ENCODE results near the gene PPP2R3B. TPM values are rescaled to one million over a fixed set of nuclear protein-coding genes. Genes with fewer than 3 reads are reported as not detected.
"Not testable (repeated sequence)": the region's sequence is repeated elsewhere in the genome, so short reads cannot be mapped to it uniquely, and the experiment has no call there.

PPP2R3B gene
- 10 to 100 TPM; 19.7 to 36.5 (median 28.3) TPM for polyA plus RNA-seq (ENCODE audit: insufficient read length in 4 of 4)

GRCh38 chrX:386768-387575, at the start of gene PPP2R3B:
Gene PPP2R3B (minus strand): TSS chrX:386907. CDS start chrX:386691, 216 bp downstream.
- DNase-seq (ENCODE audit: low read depth in 4 of 4, low spot score in 2 of 4) = peak; percentile 95 to 98 (median 98)

GRCh38 chrX:435536-436122, 48.9 kb upstream of the PPP2R3B start:
- DNase-seq (ENCODE audit: low read depth in 4 of 4, low spot score in 2 of 4) = no peak

GRCh38 chrX:434946-435345, 48.2 kb upstream of the PPP2R3B start:
- no peak for DNase-seq (ENCODE audit: low read depth in 4 of 4, low spot score in 2 of 4)

- DNase-seq (ENCODE audit: low read depth in 4 of 4, low spot score in 2 of 4) = no peak
Observed at GRCh38 chrX:433771-434170, 47.1 kb upstream of the PPP2R3B start.

- DNase-seq (ENCODE audit: low read depth in 4 of 4, low spot score in 2 of 4) = not testable (repeated sequence)
Observed at GRCh38 chrX:432666-433065, 46.0 kb upstream of the PPP2R3B start.

GRCh38 chrX:431492-432111, 44.9 kb upstream of the PPP2R3B start:
- DNase-seq (ENCODE audit: low read depth in 4 of 4, low spot score in 2 of 4) = no peak

GRCh38 chrX:431056-431455, 44.3 kb upstream of the PPP2R3B start:
- no peak for DNase-seq (ENCODE audit: low read depth in 4 of 4, low spot score in 2 of 4)

- no peak for DNase-seq (ENCODE audit: low read depth in 4 of 4, low spot score in 2 of 4)
Observed at GRCh38 chrX:429266-429825, 42.6 kb upstream of the PPP2R3B start.

GRCh38 chrX:427812-428725, 41.4 kb upstream of the PPP2R3B start:
- DNase-seq (ENCODE audit: low read depth in 4 of 4, low spot score in 2 of 4) = no peak

GRCh38 chrX:426881-427280, 40.2 kb upstream of the PPP2R3B start:
- no peak for DNase-seq (ENCODE audit: low read depth in 4 of 4, low spot score in 2 of 4)

- DNase-seq (ENCODE audit: low read depth in 4 of 4, low spot score in 2 of 4) = no peak
Observed at GRCh38 chrX:425056-425455, 38.3 kb upstream of the PPP2R3B start.

- no peak for DNase-seq (ENCODE audit: low read depth in 4 of 4, low spot score in 2 of 4)
Observed at GRCh38 chrX:421646-422391, 35.1 kb upstream of the PPP2R3B start.

GRCh38 chrX:420496-421223, 34.0 kb upstream of the PPP2R3B start:
- DNase-seq (ENCODE audit: low read depth in 4 of 4, low spot score in 2 of 4) = no peak

GRCh38 chrX:418927-419729, 32.4 kb upstream of the PPP2R3B start:
- no peak for DNase-seq (ENCODE audit: low read depth in 4 of 4, low spot score in 2 of 4)

GRCh38 chrX:415498-415897, 28.8 kb upstream of the PPP2R3B start:
- not testable (repeated sequence) for DNase-seq (ENCODE audit: low read depth in 4 of 4, low spot score in 2 of 4)

GRCh38 chrX:413322-414201, 26.9 kb upstream of the PPP2R3B start:
- DNase-seq (ENCODE audit: low read depth in 4 of 4, low spot score in 2 of 4) = no peak

- DNase-seq (ENCODE audit: low read depth in 4 of 4, low spot score in 2 of 4) = no peak
Observed at GRCh38 chrX:410296-410695, 23.6 kb upstream of the PPP2R3B start.

Data from left renal cortex interstitium (tissue), 4 donors.